H1 (cell line): Measurements from ENCODE around the gene PUS3. TPM values are rescaled to one million over a fixed set of nuclear protein-coding genes. Genes with fewer than 3 reads are reported as not detected.

Experiments
- CTCF ChIA-PET: fragments of 300-600 bp; sonication (Branson Sonifier 250); formaldehyde crosslinking; loops from one replicate; lab custom pipeline; 2021; ENCODE audit not compliant: partially characterized antibody; lab: Charles Lee
- POLR2A ChIA-PET: fragments of 300-600 bp; sonication (Branson Sonifier 250); formaldehyde crosslinking; loops from one replicate; lab custom pipeline; 2021; ENCODE audit warnings: inconsistent platforms; ENCODE audit not compliant: partially characterized antibody; lab: Charles Lee
- DNase-seq, 2 experiments: peaks; one replicate each; pipeline versions ENCODE4 v3.0.0 to v3.0.0-alpha.2; 2010 to 2022; ENCODE audit warnings: low spot score in 2 of 2, low read depth in 1 of 2, mixed read lengths in 1 of 2
- FAIRE-seq: peaks from 2 replicates; lab custom pipeline; 2011; peaks lifted over from hg19 to GRCh38; lab: Jason Lieb, UNC
- H2AFZ ChIP-seq: 2 replicates; pipeline ENCODE4 v1.8.1; 2012; ENCODE audit warnings: low read length, inconsistent platforms
- H2AK5ac ChIP-seq: 2 replicates; pipeline ENCODE4 v1.6.1; 2013; ENCODE audit warnings: low read depth, low read length
- H2BK120ac ChIP-seq: replicated peaks from 2 replicates; pipeline ENCODE3; 2013; ENCODE audit warnings: low read depth, low read length, inconsistent platforms
- H2BK12ac ChIP-seq: 2 replicates; pipeline ENCODE4 v1.6.1; 2013; ENCODE audit warnings: low read depth, low read length
- H2BK15ac ChIP-seq: 2 replicates; pipeline ENCODE4 v1.6.1; 2013; ENCODE audit warnings: low read length
- H2BK20ac ChIP-seq: 2 replicates; pipeline ENCODE4 v1.6.1; 2013; ENCODE audit warnings: low read length
- H2BK5ac ChIP-seq: 2 replicates; pipeline ENCODE4 v1.6.1; 2013; ENCODE audit warnings: low read depth, low read length
- H3K14ac ChIP-seq: 2 replicates; pipeline ENCODE4 v1.6.1; 2013; ENCODE audit warnings: inconsistent platforms; ENCODE audit not compliant: insufficient read length
- H3K18ac ChIP-seq: 2 replicates; pipeline ENCODE4 v1.6.1; 2013; ENCODE audit warnings: low read length; ENCODE audit errors: extremely low read depth
- H3K23ac ChIP-seq: 2 replicates; pipeline ENCODE4 v1.6.1; 2013; ENCODE audit warnings: inconsistent platforms; ENCODE audit not compliant: insufficient read length
- H3K23me2 ChIP-seq: 2 replicates; pipeline ENCODE4 v1.6.1; 2013; ENCODE audit warnings: low read depth, low read length
- H3K27ac ChIP-seq: 2 replicates; pipeline ENCODE4 v1.6.1; 2011; ENCODE audit warnings: low read depth, low read length, inconsistent platforms
- H3K27me3 ChIP-seq, 4 experiments: replicated peaks in 1 of 4; 1 replicate in 1 of 4; 2 replicates in 3 of 4; pipeline versions ENCODE4 v1.6.1 to v1.8.1; 2011 to 2013; ENCODE audit warnings: low read length in 3 of 4, mild to moderate bottlenecking in 3 of 4, inconsistent platforms in 2 of 4, mixed read lengths in 2 of 4, moderate library complexity in 1 of 4; ENCODE audit not compliant: control insufficient read depth in 3 of 4, insufficient read depth in 3 of 4; ENCODE audit errors: extremely low read depth in 1 of 4
- H3K36me3 ChIP-seq, 4 experiments: 2 replicates each; pipeline versions ENCODE4 v1.6.1 to v1.8.1; 2011 to 2013; ENCODE audit warnings: mild to moderate bottlenecking in 4 of 4, low read length in 3 of 4, moderate library complexity in 2 of 4, control low read depth in 1 of 4, inconsistent platforms in 1 of 4; ENCODE audit not compliant: insufficient read depth in 4 of 4, control insufficient read depth in 2 of 4
- H3K4ac ChIP-seq: replicated peaks from 2 replicates; pipeline ENCODE3; 2013; ENCODE audit warnings: low read length, low read depth, mixed read lengths, inconsistent platforms; ENCODE audit not compliant: insufficient read length
- H3K4me1 ChIP-seq, 4 experiments: replicated peaks in 1 of 4; 1 replicate in 1 of 4; 2 replicates in 3 of 4; pipeline versions ENCODE4 v1.6.1 to v1.8.1; 2011 to 2013; ENCODE audit warnings: low read length in 3 of 4, inconsistent platforms in 2 of 4, mixed read lengths in 1 of 4; ENCODE audit not compliant: insufficient read depth in 4 of 4, control insufficient read depth in 3 of 4
- H3K4me2 ChIP-seq, 2 experiments: 2 replicates each; pipeline versions ENCODE4 v1.6.1 to v1.8.1; 2011 to 2013; ENCODE audit warnings: low read depth in 2 of 2, low read length in 2 of 2, control low read depth in 1 of 2, inconsistent platforms in 1 of 2, mild to moderate bottlenecking in 1 of 2; ENCODE audit not compliant: insufficient read depth in 1 of 2
- H3K4me3 ChIP-seq, 4 experiments: fragments of 200-600, 300-600 bp in 1 of 4; sonication (generic), shearing (Covaris generic), sonication (Bioruptor Twin) in 1 of 4; 2 replicates each; pipeline versions ENCODE4 v1.5.1 to v1.8.1; 2011 to 2016; ENCODE audit warnings: low read length in 4 of 4, low read depth in 3 of 4, control low read depth in 2 of 4, inconsistent platforms in 2 of 4, mild to moderate bottlenecking in 2 of 4, mixed read lengths in 1 of 4, moderate library complexity in 1 of 4; ENCODE audit not compliant: insufficient read depth in 2 of 4; ENCODE audit errors: extremely low read depth in 1 of 4
- H3K56ac ChIP-seq: replicated peaks from 2 replicates; pipeline ENCODE3; 2013; ENCODE audit warnings: low read depth, mild to moderate bottlenecking, mixed read lengths, low read length, inconsistent platforms; ENCODE audit not compliant: insufficient read length
- H3K79me1 ChIP-seq: 2 replicates; pipeline ENCODE4 v1.6.1; 2013; ENCODE audit warnings: low read depth, low read length, control low read depth
- H3K79me2 ChIP-seq, 2 experiments: 2 replicates each; pipeline versions ENCODE4 v1.6.1 to v1.8.1; 2012 to 2013; ENCODE audit warnings: low read length in 2 of 2, mild to moderate bottlenecking in 2 of 2, inconsistent platforms in 1 of 2; ENCODE audit not compliant: insufficient read depth in 2 of 2, control insufficient read depth in 1 of 2
- H3K9ac ChIP-seq, 4 experiments: replicated peaks in 1 of 4; 1 replicate in 1 of 4; 2 replicates in 3 of 4; pipeline versions ENCODE4 v1.6.1 to v1.8.1; 2011 to 2013; ENCODE audit warnings: low read depth in 3 of 4, low read length in 3 of 4, control low read depth in 2 of 4, mild to moderate bottlenecking in 2 of 4, moderate library complexity in 2 of 4, inconsistent platforms in 1 of 4; ENCODE audit errors: extremely low read depth in 1 of 4
- H3K9me3 ChIP-seq, 2 experiments: 2 replicates each; pipeline versions ENCODE4 v1.6.1 to v1.8.1; 2012 to 2013; ENCODE audit warnings: mild to moderate bottlenecking in 2 of 2, moderate library complexity in 2 of 2, control low read depth in 1 of 2, inconsistent platforms in 1 of 2, low read depth in 1 of 2, low read length in 1 of 2, mixed read lengths in 1 of 2; ENCODE audit not compliant: insufficient read depth in 2 of 2
- H4K20me1 ChIP-seq, 2 experiments: replicated peaks in 1 of 2; 2 replicates each; pipeline versions ENCODE3 to v1.8.1; 2011 to 2013; ENCODE audit warnings: inconsistent platforms in 2 of 2, low read length in 2 of 2, mild to moderate bottlenecking in 1 of 2; ENCODE audit not compliant: insufficient read depth in 2 of 2, control insufficient read depth in 1 of 2
- H4K5ac ChIP-seq: 2 replicates; pipeline ENCODE4 v1.6.1; 2013; ENCODE audit warnings: low read length, low read depth, mixed read lengths, inconsistent platforms; ENCODE audit not compliant: insufficient read length
- H4K8ac ChIP-seq: 2 replicates; pipeline ENCODE4 v1.8.0; 2013; ENCODE audit warnings: mild to moderate bottlenecking, moderate library complexity, low read length, inconsistent platforms; ENCODE audit not compliant: insufficient read depth; ENCODE audit errors: extremely low read depth
- H4K91ac ChIP-seq: replicated peaks from 2 replicates; pipeline ENCODE3; 2013; ENCODE audit warnings: low read length, mixed read lengths, inconsistent platforms; ENCODE audit not compliant: insufficient read length
- ASH2L ChIP-seq: fragments of 200-600, 300-600 bp; sonication (generic); IDR thresholded peaks from one replicate; pipeline ENCODE4 v1.7.1; 2017; ENCODE audit warnings: low read length
- BCL11A ChIP-seq, 2 experiments: IDR thresholded peaks; one replicate each; pipeline ENCODE4 v1.6.1; 2011; ENCODE audit warnings: low read depth in 2 of 2, low read length in 2 of 2, mild to moderate bottlenecking in 2 of 2
- MAFK ChIP-seq: IDR thresholded peaks from 2 replicates; pipeline ENCODE4 v1.6.1; 2012; ENCODE audit warnings: low read depth, mild to moderate bottlenecking, improper control_type of control experiment, low read length
- PHF8 ChIP-seq: fragments of 200-600 bp; sonication (generic); conservative IDR thresholded peaks from 2 replicates; pipeline ENCODE4 v1.7.1; 2012; ENCODE audit warnings: low read depth, mild to moderate bottlenecking, inconsistent platforms, low read length, moderate library complexity
- RBBP5 ChIP-seq: IDR thresholded peaks from 2 replicates; pipeline ENCODE4 v1.7.1; 2012; ENCODE audit warnings: low read depth, mild to moderate bottlenecking, inconsistent platforms, low read length, moderate library complexity, borderline replicate concordance
- RFX5 ChIP-seq: IDR thresholded peaks from 2 replicates; pipeline ENCODE4 v1.6.1; 2011; ENCODE audit warnings: low read depth, low read length, improper control_type of control experiment, borderline replicate concordance
- TBP ChIP-seq: IDR thresholded peaks from 2 replicates; pipeline ENCODE4 v1.6.1; 2011; ENCODE audit warnings: low read depth, low read length, improper control_type of control experiment
- WGBS, 2 experiments: shearing (Covaris generic) in 1 of 2; methylation state at CpG; one replicate each; pipeline versions ENCODE4 v1.1.6 to v1.1.7; 2013 to 2015; ENCODE audit warnings: low lambda C conversion rate in 2 of 2, mixed read lengths in 2 of 2, inconsistent platforms in 1 of 2, low coverage in 1 of 2, missing lambda C conversion rate in 1 of 2; ENCODE audit not compliant: insufficient replicate concordance in 2 of 2, insufficient coverage in 1 of 2, insufficient read length in 1 of 2; ENCODE audit errors: extremely low coverage in 1 of 2, missing lambda C conversion rate in 1 of 2; 5-methylcytosine and 5-hydroxymethylcytosine counted together
- polyA plus RNA-seq, 7 experiments: library from polyadenylated mRNA; depleted of rRNA in 3 of 7; stranded (reverse) in 5 of 7; unstranded in 2 of 7; fragments of >200 nt in 5 of 7; fragments of 200-250 nt in 2 of 7; gene quantifications; 1 replicate in 5 of 7; 2 replicates in 1 of 7; 4 replicates in 1 of 7; pipeline versions ENCODE4 v1.2.1 to v1.2.3, GENCODE V29; 2011 to 2013; ENCODE audit warnings: missing spikeins in 2 of 7, mixed read lengths in 2 of 7
- total RNA-seq: library from RNA; stranded (reverse); fragmentation: NEBNext Ultra II Directional; extraction: Animal tissue kit (Norgen Biotek cat#: 25700); gene quantifications from 2 replicates; pipeline ENCODE4 v1.2.1, GENCODE V29; 2021
- TF ChIP-seq, protein P1 (sequence below): IDR thresholded peaks from 2 replicates; pipeline ENCODE4 v1.6.1; 2012; ENCODE audit warnings: inconsistent platforms

The PUS3 gene
- total and polyA plus RNA-seq, 2 of the 8 experiments (the other 6 are each of a cell fraction or from before 2014, with no cell fraction given) = 8.7 to 22.6 TPM

DNA sequence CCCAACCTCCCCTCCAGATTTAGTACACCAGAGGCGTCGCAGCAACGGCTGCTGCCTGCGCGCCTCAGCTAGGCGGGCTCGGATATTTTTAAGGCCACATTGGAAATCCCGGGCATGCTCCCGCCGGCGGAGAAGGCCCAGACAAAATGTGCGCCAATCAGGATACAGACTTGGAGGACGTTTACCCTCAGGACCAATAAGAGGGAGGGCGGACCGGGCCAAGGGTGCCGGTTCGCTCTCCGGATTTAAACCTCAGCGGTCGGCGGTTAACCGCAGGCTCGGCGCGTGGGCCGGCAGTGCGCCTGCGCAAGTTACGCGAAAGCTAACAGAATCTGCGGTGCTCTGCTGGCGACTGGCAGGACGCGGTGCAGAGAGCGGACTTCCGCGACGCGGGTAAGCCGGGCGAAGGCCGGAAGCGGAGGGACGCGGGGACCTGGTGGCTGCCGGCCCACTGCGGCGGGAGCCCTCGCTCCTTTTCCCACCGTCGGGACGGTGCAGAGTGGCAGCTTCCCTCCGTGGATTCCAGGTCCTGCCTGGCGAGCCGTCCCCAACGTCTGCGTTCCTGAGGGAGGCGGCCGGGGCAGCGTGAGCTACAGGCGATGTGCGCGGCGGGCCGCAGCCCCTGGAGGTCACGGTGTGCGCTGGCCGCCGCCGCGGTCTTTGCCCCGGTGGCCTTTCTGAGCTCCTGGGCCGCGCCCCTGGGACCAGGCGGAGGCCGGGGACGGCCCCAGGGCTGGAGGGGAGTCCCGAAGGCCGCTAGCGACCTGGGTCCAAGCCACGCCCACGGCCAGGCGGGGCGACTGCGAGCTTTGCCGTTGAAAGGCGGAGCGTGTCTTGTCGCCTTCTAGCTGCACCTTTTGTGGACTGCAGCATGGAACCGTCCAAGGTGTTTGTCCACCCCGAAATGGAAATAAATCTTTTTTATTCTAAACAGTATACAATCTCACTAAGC is 15.4 kb downstream of the PUS3 start, which contains the start of gene HYLS1:
Gene HYLS1 (plus strand): TSS at position 296 of the 952 bp plus-strand sequence. CDS start 11,701 bp downstream, outside the sequence.
- Histone ChIP-seq H4K91ac (peak within 1 kb of the TSS; percentile 97), H3K36me3 (peaks cover 0 to 5% (median 3%) of the 10 kb centered on the region in 4 experiments; a peak in 3 of 8 replicates), H3K27ac (peak within 1 kb of the TSS; percentile 77; the same call in 1 of the 2 replicates), H3K79me1 (no peaks in the 10 kb centered on the region), H3K4me2 (peak within 1 kb of the TSS; percentile 33 to 80; a peak in 3 of 4 replicates), H3K27me3 (peaks cover 0 to 3% (median 2%) of the 10 kb centered on the region in 4 experiments; a peak in 4 of 7 replicates), H4K8ac (peak within 1 kb of the TSS; percentile 84), H3K9ac (peak within 1 kb of the TSS; percentile 46 to 84 (median 80); a peak in 6 of 7 replicates), H3K4ac (peak within 1 kb of the TSS; percentile 97), H2BK15ac (no peak within 1 kb of the TSS), H3K56ac (peak within 1 kb of the TSS; percentile 88), H3K18ac (peak within 1 kb of the TSS; percentile 95), H3K79me2 (peaks cover 0 to 23% of the 10 kb centered on the region in 2 experiments; a peak in 2 of 4 replicates), H2BK5ac (peak within 1 kb of the TSS; percentile 96; the same call in 1 of the 2 replicates), H3K9me3 (peaks cover 10 to 12% of the 10 kb centered on the region in 2 experiments), H4K5ac (peak within 1 kb of the TSS; percentile 67), H2BK20ac (no peak within 1 kb of the TSS), H2AFZ (peak within 1 kb of the TSS; percentile 74; the same call in 1 of the 2 replicates), H2AK5ac (no peak within 1 kb of the TSS; the same call in 1 of the 2 replicates), H2BK12ac (peak within 1 kb of the TSS; percentile 65; the same call in 1 of the 2 replicates), H3K23ac (no peak within 1 kb of the TSS), H3K14ac (no peak within 1 kb of the TSS), H4K20me1 (no peaks in the 10 kb centered on the region), H3K4me1 (no peaks in the 10 kb centered on the region), H3K23me2 (peaks cover 3% of the 10 kb centered on the region; the same call in 1 of the 2 replicates), H2BK120ac (peak within 1 kb of the TSS; percentile 12), H3K4me3 (peak within 1 kb of the TSS; percentile 58 to 73 (median 62))
- FAIRE-seq = no peak
- CTCF ChIA-PET = interaction anchor here (0.7 to 1.5 kb wide), 7 partner anchors 9 to 435 kb away, joined by 3 to 5 read pairs (median 4); partner anchors contain the start of gene PUS3
- 4% methylated on average over 87 of the region's 91 CpGs; no CpG with 5 or more reads in 1 of the 2 experiments for WGBS, 2 experiments
- POLR2A ChIA-PET = interaction anchor here (0.6 to 2.6 kb wide), 14 partner anchors 9 to 295 kb away, joined by 3 to 27 read pairs (median 4); partner anchors contain the start of genes CHEK1, DDX25 and PUS3
- peak; percentile 84 to 93 for DNase-seq
- TF ChIP-seq TBP (peak; percentile 35; the same call in 1 of the 2 replicates), PHF8 (peak; percentile 90), MAFK (no peak), RFX5 (no peak), BCL11A (IDR thresholded peaks at IDR 0.05; ENCODE audit: low read depth in 2 of 2, low read length in 2 of 2) (no peak), ASH2L (peak; percentile 79), RBBP5 (peak; percentile 93)
- TF ChIP-seq, protein P1, sequence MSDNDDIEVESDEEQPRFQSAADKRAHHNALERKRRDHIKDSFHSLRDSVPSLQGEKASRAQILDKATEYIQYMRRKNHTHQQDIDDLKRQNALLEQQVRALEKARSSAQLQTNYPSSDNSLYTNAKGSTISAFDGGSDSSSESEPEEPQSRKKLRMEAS = peak; percentile 97
